GM20000 (cell line): ENCODE data around the gene KLF3.

Experiments
- DNase-seq: peaks from one replicate; pipeline ENCODE4 v3.0.0; 2012; ENCODE audit warnings: low spot score
- CTCF ChIP-seq: IDR thresholded peaks from 2 replicates; pipeline ENCODE4 v1.5.1; 2012; ENCODE audit warnings: mild to moderate bottlenecking, control low read depth; ENCODE audit errors: extremely low read depth, missing control alignments

Gene KLF3

DNA sequence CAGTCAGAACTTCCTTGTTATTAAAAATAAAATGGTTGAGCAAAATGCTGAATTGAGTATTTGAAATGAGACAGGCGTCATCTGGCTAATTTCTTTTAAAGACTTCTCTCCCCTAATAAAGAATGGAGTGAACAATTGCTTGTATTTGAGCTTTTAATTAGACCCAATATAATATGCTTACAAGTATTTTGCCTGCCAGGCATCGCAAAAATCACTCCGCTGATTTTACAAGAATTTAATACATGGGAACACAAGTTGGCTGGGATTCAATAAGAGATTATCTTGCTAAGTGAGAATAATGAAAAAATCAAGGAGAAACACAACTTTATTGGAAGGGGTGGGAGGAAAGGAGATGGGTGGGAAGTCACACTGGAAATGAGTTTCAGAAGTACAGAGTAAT, 52.3 kb downstream of the KLF3 start:
- no peak for DNase-seq
- no peak for TF ChIP-seq CTCF

GRCh38 chr4:38717604-38718003, 53.6 kb downstream of the KLF3 start:
- TF ChIP-seq CTCF = no peak
- DNase-seq = no peak

- no peak for TF ChIP-seq CTCF
- DNase-seq = no peak
Measured at GRCh38 chr4:38723114-38723513, 59.1 kb downstream of the KLF3 start.

- DNase-seq = no peak
Measured at GRCh38 chr4:38723726-38724474, 59.9 kb downstream of the KLF3 start.

DNA sequence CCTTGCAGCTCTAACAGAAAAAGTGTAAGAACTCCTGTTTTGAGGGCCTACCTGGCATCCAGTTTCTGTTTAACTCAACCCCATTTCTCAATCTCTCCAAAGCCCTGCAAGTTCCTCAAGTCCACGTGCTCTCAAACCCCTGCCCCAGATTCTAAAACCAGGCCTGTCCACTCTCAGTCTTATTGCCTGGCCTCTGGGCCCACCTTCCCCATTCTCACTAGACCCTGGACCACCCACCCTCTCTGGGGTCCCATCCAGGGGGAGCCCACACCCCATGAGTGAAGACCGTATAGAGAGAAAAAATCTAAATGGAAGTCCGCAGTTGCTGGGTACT, 60.4 kb downstream of the KLF3 start:
- no peak for DNase-seq
- no peak for TF ChIP-seq CTCF

More at GRCh38 chr4:38723726-38724474, 59.9 kb downstream of the KLF3 start:
- no peak for TF ChIP-seq CTCF

- DNase-seq = no peak
- no peak for TF ChIP-seq CTCF
Measured at GRCh38 chr4:38728631-38729141, 64.7 kb downstream of the KLF3 start.

GRCh38 chr4:38730493-38730829, 66.5 kb downstream of the KLF3 start:
- DNase-seq = no peak
- TF ChIP-seq CTCF = no peak
